Measurements from ENCODE around the gene THAP7. TPM values are rescaled to one million over a fixed set of nuclear protein-coding genes. Genes with fewer than 3 reads are reported as not detected.
"Not testable (repeated sequence)": the region's sequence is repeated elsewhere in the genome, so short reads cannot be mapped to it uniquely, and the experiment has no call there.

The THAP7 gene
- 23.2 and 29.0 TPM in 2 replicates for total RNA-seq

DNA sequence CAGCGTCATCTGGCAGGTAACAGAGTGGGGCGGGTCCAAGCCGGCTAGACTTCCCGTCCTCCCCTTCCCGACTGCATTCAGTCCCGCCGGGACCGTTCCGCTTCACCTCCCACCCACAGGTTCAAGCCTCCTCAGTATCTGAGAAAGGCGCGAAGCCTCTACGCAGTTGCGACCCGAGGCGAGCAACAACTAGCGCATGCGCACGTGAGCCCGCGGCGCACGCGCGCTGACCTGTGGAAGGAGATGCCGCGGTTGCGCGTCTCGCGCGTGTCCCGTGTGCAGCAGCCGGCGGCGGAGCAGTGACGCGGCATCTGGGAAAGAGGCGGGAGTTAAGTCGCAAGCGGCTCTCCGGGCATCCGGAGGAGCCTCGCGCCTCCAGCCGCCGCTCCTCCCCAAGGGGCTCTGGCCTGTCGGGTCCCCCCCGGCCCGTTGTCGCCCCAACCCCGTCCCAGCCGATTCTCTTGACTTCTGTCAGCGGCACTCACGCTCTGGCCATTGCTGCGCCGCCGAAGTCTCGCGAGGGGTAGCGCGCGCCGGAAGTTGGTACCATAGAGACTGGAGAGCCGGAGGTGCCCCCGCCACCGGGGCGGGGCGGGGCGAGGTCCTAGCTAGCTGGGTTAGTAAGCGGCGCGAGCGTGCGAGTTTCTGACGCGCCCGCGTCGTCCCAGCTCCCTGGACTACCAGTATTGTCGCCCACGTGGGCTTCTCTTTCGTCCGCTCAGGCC lies at the start of gene THAP7:
Gene THAP7, minus strand, starts transcription at position 518 of the 725 bp plus-strand sequence. Its CDS starts 207 bp downstream, at position 311.
- TF ChIP-seq CTCF (IDR thresholded peaks at IDR 0.05; ENCODE audit: insufficient read depth, low read length, severe bottlenecking), result no peak
- Histone ChIP-seq H3K27me3 (ENCODE audit: control insufficient read depth, insufficient read depth, low read length) (no peaks in the 10 kb centered on the region), H3K36me3 (ENCODE audit: control insufficient read depth, insufficient read depth, low read length) (peaks cover 10% of the 10 kb centered on the region), H3K4me3 (ENCODE audit: low read depth, low read length) (peak within 1 kb of the TSS; percentile 88)
- DNase-seq (ENCODE audit: low read depth) (peak; percentile 83), FAIRE-seq (no peak)

DNA sequence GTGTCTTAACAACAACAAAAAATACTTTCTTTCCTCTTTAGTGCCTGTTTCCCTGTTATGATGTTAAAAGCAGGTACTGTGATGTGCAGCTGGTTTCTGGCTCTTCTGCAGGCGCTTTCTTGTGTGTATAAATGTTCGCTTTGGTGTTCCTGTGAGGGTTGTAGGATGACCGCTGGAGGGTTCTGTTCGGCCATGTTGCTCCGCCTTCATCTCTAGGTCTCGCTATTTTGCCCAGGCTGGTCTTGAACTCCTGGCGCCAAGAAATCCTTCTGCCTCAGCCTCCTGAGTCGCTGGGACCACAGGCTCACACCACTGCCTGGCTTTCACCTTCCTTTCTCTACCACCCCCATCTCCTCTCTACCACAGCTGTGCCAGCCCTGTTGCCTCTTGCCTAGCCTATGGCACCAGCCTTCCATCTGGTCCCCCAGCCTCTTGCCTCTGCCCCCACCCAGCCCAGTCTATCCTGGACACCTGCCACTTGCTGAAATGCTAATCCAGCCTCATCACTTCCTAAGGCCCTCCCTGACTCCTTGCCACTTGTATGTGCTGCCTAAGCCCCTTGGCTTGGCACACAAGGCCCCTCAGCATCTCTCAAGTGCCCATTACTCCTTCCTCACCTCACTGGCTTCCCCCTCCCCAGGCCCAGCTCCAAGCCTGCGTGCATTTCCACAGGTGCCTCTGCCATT lies 49.4 kb upstream of the THAP7 start:
- no peak for TF ChIP-seq CTCF (IDR thresholded peaks at IDR 0.05; ENCODE audit: insufficient read depth, low read length, severe bottlenecking)
- DNase-seq (ENCODE audit: low read depth) (no peak), FAIRE-seq (peak; percentile 64)

GRCh38 chr22:21048965-21049364 lies 47.0 kb upstream of the THAP7 start:
- not testable (repeated sequence) for H3K27me3 ChIP-seq (ENCODE audit: control insufficient read depth, insufficient read depth, low read length); DNase-seq (ENCODE audit: low read depth); H3K36me3 ChIP-seq (ENCODE audit: control insufficient read depth, insufficient read depth, low read length); H3K4me3 ChIP-seq (ENCODE audit: low read depth, low read length)
- peak; percentile 99 for FAIRE-seq

More for the DNA sequence above, 49.4 kb upstream of the THAP7 start:
- H3K36me3 ChIP-seq (ENCODE audit: control insufficient read depth, insufficient read depth, low read length), result no peaks in the 10 kb centered on the region
- no peak overlapping the region for H3K4me3 ChIP-seq (ENCODE audit: low read depth, low read length)
- H3K27me3 ChIP-seq (ENCODE audit: control insufficient read depth, insufficient read depth, low read length), result no peaks in the 10 kb centered on the region

DNA sequence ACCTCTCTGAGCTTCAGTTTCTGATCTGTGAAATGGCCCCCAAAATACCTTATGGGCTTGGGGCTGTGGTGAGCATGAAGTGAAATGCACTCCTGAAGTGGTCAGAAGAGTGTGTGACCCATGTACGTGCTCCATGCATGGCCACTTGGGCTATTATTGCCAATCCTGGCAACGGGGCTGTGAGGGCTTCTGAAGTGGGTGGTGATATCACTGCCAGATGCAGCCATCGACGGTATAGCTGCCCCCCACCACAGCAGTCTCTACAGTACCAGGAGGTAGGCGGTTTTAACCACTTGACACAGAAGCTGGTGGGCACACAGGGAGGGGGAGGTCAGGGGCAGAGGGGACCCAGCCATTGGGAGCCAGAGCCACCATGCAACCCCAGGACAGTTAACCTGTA lies 46.5 kb upstream of the THAP7 start:
- DNase-seq (ENCODE audit: low read depth); H3K36me3 ChIP-seq (ENCODE audit: control insufficient read depth, insufficient read depth, low read length); H3K27me3 ChIP-seq (ENCODE audit: control insufficient read depth, insufficient read depth, low read length); H3K4me3 ChIP-seq (ENCODE audit: low read depth, low read length); FAIRE-seq: not testable (repeated sequence)

GRCh38 chr22:21047730-21048129 lies 45.8 kb upstream of the THAP7 start:
- Histone ChIP-seq H3K27me3 (ENCODE audit: control insufficient read depth, insufficient read depth, low read length) (no peaks in the 10 kb centered on the region), H3K4me3 (ENCODE audit: low read depth, low read length) (no peak overlapping the region), H3K36me3 (ENCODE audit: control insufficient read depth, insufficient read depth, low read length) (no peaks in the 10 kb centered on the region)
- FAIRE-seq (no peak), DNase-seq (ENCODE audit: low read depth) (no peak)
- TF ChIP-seq CTCF (IDR thresholded peaks at IDR 0.05; ENCODE audit: insufficient read depth, low read length, severe bottlenecking), result no peak

GRCh38 chr22:21047035-21047661 lies 45.2 kb upstream of the THAP7 start:
- no peak for TF ChIP-seq CTCF (IDR thresholded peaks at IDR 0.05; ENCODE audit: insufficient read depth, low read length, severe bottlenecking)
- FAIRE-seq, result no peak
- H3K4me3 ChIP-seq (ENCODE audit: low read depth, low read length), result no peak overlapping the region
- H3K27me3 ChIP-seq (ENCODE audit: control insufficient read depth, insufficient read depth, low read length), result no peaks in the 10 kb centered on the region
- DNase-seq (ENCODE audit: low read depth), result no peak
- H3K36me3 ChIP-seq (ENCODE audit: control insufficient read depth, insufficient read depth, low read length), result no peaks in the 10 kb centered on the region

All from bronchial epithelial cell (primary cell).